GM12878 (cell line): ENCODE data around the gene DNAJC17. TPM values are rescaled to one million over a fixed set of nuclear protein-coding genes. Genes with fewer than 3 reads are reported as not detected.

Experiments
- CTCF ChIP-seq, 3 experiments: IDR thresholded peaks in 2 of 3; conservative IDR thresholded peaks in 1 of 3; 2 replicates each; pipeline ENCODE4 v1.5.1; 2011; ENCODE audit warnings: low read depth in 3 of 3, low read length in 3 of 3, mild to moderate bottlenecking in 3 of 3, control low read depth in 2 of 3, moderate library complexity in 2 of 3, inconsistent platforms in 1 of 3, mixed read lengths in 1 of 3; ENCODE audit not compliant: control insufficient read depth in 2 of 3, insufficient read depth in 1 of 3; ENCODE audit errors: extremely low read depth in 1 of 3
- DPF2 ChIP-seq: fragments of 450-650 bp; IDR thresholded peaks from 2 replicates; pipeline ENCODE4 v1.6.1; 2017; ENCODE audit warnings: mild to moderate bottlenecking
- MEF2B ChIP-seq: fragments of 450-650 bp; IDR thresholded peaks from 2 replicates; pipeline ENCODE4 v1.6.1; 2018; ENCODE audit warnings: mild to moderate bottlenecking, moderate library complexity; ENCODE audit not compliant: partially characterized antibody, poor library complexity, severe bottlenecking
- PKNOX1 ChIP-seq: fragments of 450-650 bp; IDR thresholded peaks from 2 replicates; pipeline ENCODE4 v1.6.1; 2016; ENCODE audit warnings: mild to moderate bottlenecking
- STAT3 ChIP-seq: IDR thresholded peaks from 2 replicates; pipeline ENCODE4 v1.6.1; 2011; ENCODE audit warnings: low read depth, low read length, improper control_type of control experiment
- polyA plus RNA-seq, 11 experiments: library from polyadenylated mRNA; depleted of rRNA in 4 of 11; unstranded in 6 of 11; stranded (reverse) in 5 of 11; fragments of >200 nt; fragmentation: Nextera tagmentation in 4 of 11; fragmentation: Illumina TruSeq in 1 of 11; extraction: Ambion mirVana in 4 of 11; extraction: Trizol in 1 of 11; gene quantifications; 1 replicate in 1 of 11; 2 replicates in 10 of 11; pipeline versions ENCODE4 v1.2.1 to v1.2.3, GENCODE V29; 2011 to 2016; ENCODE audit warnings: inconsistent platforms in 2 of 11, missing spikeins in 2 of 11, low read depth in 1 of 11
- total RNA-seq, 4 experiments: library from RNA; depleted of rRNA in 3 of 4; stranded (reverse); fragments of >200 nt in 3 of 4; fragmentation: Illumina TruSeq in 1 of 4; extraction: Trizol in 1 of 4; gene quantifications; 2 replicates each; pipeline versions ENCODE4 v1.2.1 to v1.2.3, GENCODE V29; 2013 to 2021

Gene DNAJC17
- total and polyA plus RNA-seq, 10 of the 15 experiments (the other 5 are each of a cell fraction or from before 2014, with no cell fraction given), result 6.1 to 62.8 (median 45.4) TPM

GRCh38 chr15:40843885-40844695, 36.8 kb upstream of the DNAJC17 start, which contains the start of gene SPINT1 (continued):
- TF ChIP-seq STAT3, result no peak
- peak; percentile 35 for TF ChIP-seq MEF2B
- no peak for TF ChIP-seq CTCF (IDR thresholded peaks at IDR 0.05 in 2 of 3, conservative IDR thresholded peaks at IDR 0.05 in 1 of 3; ENCODE audit: control insufficient read depth in 2 of 3, extremely low read depth in 1 of 3, insufficient read depth in 1 of 3, low read depth in 3 of 3, low read length in 3 of 3)
- peak; percentile 44 for TF ChIP-seq PKNOX1
- TF ChIP-seq DPF2, result peak; percentile 60; the same call in 1 of the 2 replicates
